KOPT-K1 (cell line): ENCODE data around the gene ERBB2.
"Not testable (repeated sequence)": the region's sequence is repeated elsewhere in the genome, so short reads cannot be mapped to it uniquely, and the experiment has no call there.

Source experiments
- H3K27ac ChIP-seq: fragments of 200-600 bp; sonication (generic); 2 replicates; pipeline ENCODE4 v1.5.1; 2016; ENCODE audit warnings: antibody characterized with exemption, mild to moderate bottlenecking, low read depth, low read length; ENCODE audit not compliant: poor library complexity, severe bottlenecking
- H3K36me3 ChIP-seq: fragments of 200-600 bp; sonication (generic); 2 replicates; pipeline ENCODE4 v1.5.1; 2017; ENCODE audit warnings: antibody characterized with exemption, mild to moderate bottlenecking, low read length, moderate library complexity; ENCODE audit not compliant: insufficient read depth
- H3K9me3 ChIP-seq: fragments of 200-600 bp; sonication (generic); 2 replicates; pipeline ENCODE4 v1.5.1; 2017; ENCODE audit warnings: antibody characterized with exemption, low read length, mild to moderate bottlenecking; ENCODE audit not compliant: insufficient read depth, poor library complexity, severe bottlenecking

The ERBB2 gene

GRCh38 chr17:39716879-39717536 is 17.1 kb downstream of the ERBB2 start:
- Histone ChIP-seq H3K9me3 (no peaks in the 10 kb centered on the region), H3K27ac (no peak overlapping the region), H3K36me3 (no peaks in the 10 kb centered on the region)

GRCh38 chr17:39717660-39718059 is 17.8 kb downstream of the ERBB2 start:
- H3K9me3 ChIP-seq, result no peaks in the 10 kb centered on the region
- no peaks in the 10 kb centered on the region for H3K36me3 ChIP-seq
- no peak overlapping the region for H3K27ac ChIP-seq

- no peaks in the 10 kb centered on the region for H3K9me3 ChIP-seq
- H3K27ac ChIP-seq, result no peak overlapping the region
- no peaks in the 10 kb centered on the region for H3K36me3 ChIP-seq
Measured at GRCh38 chr17:39719563-39720355, 19.9 kb downstream of the ERBB2 start.

GRCh38 chr17:39722104-39722503 is 22.2 kb downstream of the ERBB2 start:
- Histone ChIP-seq H3K36me3 (peaks cover 9% of the 10 kb centered on the region; the same call in 1 of the 2 replicates), H3K27ac (no peak overlapping the region), H3K9me3 (no peaks in the 10 kb centered on the region)

GRCh38 chr17:39722965-39723848 is 23.3 kb downstream of the ERBB2 start:
- H3K27ac ChIP-seq, result no peak overlapping the region
- H3K9me3 ChIP-seq, result no peaks in the 10 kb centered on the region
- H3K36me3 ChIP-seq, result peaks cover 20% of the 10 kb centered on the region

GRCh38 chr17:39724731-39725130 is 24.9 kb downstream of the ERBB2 start:
- Histone ChIP-seq H3K36me3 (peaks cover 33% of the 10 kb centered on the region), H3K27ac (no peak overlapping the region), H3K9me3 (no peaks in the 10 kb centered on the region)

GRCh38 chr17:39725923-39726322 is 26.1 kb downstream of the ERBB2 start:
- not testable (repeated sequence) for H3K9me3 ChIP-seq, H3K27ac ChIP-seq
- peaks cover 33% of the 10 kb centered on the region for H3K36me3 ChIP-seq

GRCh38 chr17:39726617-39727016 is 26.8 kb downstream of the ERBB2 start:
- Histone ChIP-seq H3K36me3 (peaks cover 33% of the 10 kb centered on the region), H3K9me3 (no peaks in the 10 kb centered on the region), H3K27ac (no peak overlapping the region)

- no peaks in the 10 kb centered on the region for H3K9me3 ChIP-seq
- H3K36me3 ChIP-seq, result peaks cover 33% of the 10 kb centered on the region
- H3K27ac ChIP-seq, result no peak overlapping the region
Measured at GRCh38 chr17:39727556-39727955, 27.7 kb downstream of the ERBB2 start.

- peaks cover 33% of the 10 kb centered on the region for H3K36me3 ChIP-seq
- peak overlapping the region; percentile 85 for H3K27ac ChIP-seq
- no peaks in the 10 kb centered on the region for H3K9me3 ChIP-seq
Measured at GRCh38 chr17:39729280-39729851, 29.5 kb downstream of the ERBB2 start.

GRCh38 chr17:39730095-39730921 is 30.4 kb downstream of the ERBB2 start, which contains the start of gene MIEN1:
TSS of gene MIEN1 (minus strand) at chr17:39730532. CDS start at chr17:39730495, 37 bp downstream.
- H3K27ac ChIP-seq, result peak within 1 kb of the TSS; percentile 85
- peaks cover 33% of the 10 kb centered on the region for H3K36me3 ChIP-seq
- H3K9me3 ChIP-seq, result no peaks in the 10 kb centered on the region

- no peak overlapping the region for H3K27ac ChIP-seq
- no peaks in the 10 kb centered on the region for H3K9me3 ChIP-seq
- H3K36me3 ChIP-seq, result peaks cover 19% of the 10 kb centered on the region
Measured at GRCh38 chr17:39732586-39732985, 32.7 kb downstream of the ERBB2 start.

- no peak overlapping the region for H3K27ac ChIP-seq
- no peaks in the 10 kb centered on the region for H3K9me3 ChIP-seq
- H3K36me3 ChIP-seq, result no peaks in the 10 kb centered on the region
Measured at GRCh38 chr17:39735882-39736281, 36.0 kb downstream of the ERBB2 start.
